ENCODE measurements around the gene DNAJC6. TPM values are rescaled to one million over a fixed set of nuclear protein-coding genes. Genes with fewer than 3 reads are reported as not detected.
A peak's percentile ranks its signal among the peaks of the same experiment; 100 is the strongest.

Gene DNAJC6
- total RNA-seq, 2 experiments from 2014 or later: 4.1 to 6.2 TPM

DNA sequence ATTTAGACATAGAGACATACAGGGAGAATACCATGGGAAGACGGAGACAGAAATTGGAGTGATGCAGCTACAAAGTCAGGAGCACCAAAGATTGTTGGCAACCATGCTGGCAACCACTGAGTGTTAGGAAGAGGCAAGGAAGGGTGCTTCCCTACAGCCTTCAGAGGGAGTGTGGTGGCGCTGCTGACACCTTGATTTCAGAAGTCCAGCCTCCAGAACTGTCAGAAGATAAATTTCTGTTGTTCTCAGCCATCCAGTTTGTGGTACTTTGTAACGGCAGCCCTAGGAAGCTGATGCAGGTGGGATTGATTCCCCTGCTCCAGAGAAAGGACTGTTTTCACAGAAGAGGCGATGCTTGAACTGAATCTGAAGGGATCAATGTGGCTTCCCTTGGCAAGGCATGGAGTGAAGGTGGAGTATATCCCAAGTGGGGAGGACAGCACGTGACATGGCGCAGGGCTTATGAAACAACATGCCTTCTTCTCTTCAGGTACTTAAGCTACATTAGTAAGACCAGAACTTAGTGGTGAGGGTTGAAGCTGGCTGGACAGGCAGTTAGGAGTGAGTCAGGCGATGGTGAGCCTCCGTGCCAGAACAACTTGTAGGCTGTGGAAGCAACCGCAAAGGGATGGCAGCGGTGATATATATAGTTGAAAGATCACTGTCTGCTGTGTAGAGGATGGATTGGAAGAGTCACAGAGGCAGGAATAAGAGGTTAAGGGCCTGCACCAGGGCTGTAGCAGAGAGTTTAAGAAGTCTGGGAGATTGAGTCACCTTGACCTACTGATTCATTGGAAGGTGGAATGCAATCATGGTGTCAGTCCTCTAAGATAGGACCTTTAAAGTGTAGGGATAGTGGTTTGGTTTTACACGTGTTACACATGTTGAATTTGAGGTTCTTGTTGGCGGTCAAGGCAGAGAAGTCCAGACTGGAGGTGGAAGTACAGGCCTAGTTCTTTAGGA lies 113.2 kb downstream of the DNAJC6 start:
- Mint-ChIP-seq H3K27ac (no peak overlapping the region), H3K27me3 (no peaks in the 10 kb centered on the region), H3K4me1 (peaks cover 27% of the 10 kb centered on the region), H3K36me3 (peaks cover 26% of the 10 kb centered on the region), H3K9me3 (ENCODE audit: low read depth) (no peaks in the 10 kb centered on the region), H3K4me3 (no peak overlapping the region)
- ATAC-seq (no peak), DNase-seq (no peak)
- CTCF ChIA-PET: interaction anchor here (0.7 to 1.8 kb wide), 4 partner anchors 16 to 186 kb away, joined by 3 to 5 read pairs (median 4); no protein-coding TSS in a partner anchor

DNA sequence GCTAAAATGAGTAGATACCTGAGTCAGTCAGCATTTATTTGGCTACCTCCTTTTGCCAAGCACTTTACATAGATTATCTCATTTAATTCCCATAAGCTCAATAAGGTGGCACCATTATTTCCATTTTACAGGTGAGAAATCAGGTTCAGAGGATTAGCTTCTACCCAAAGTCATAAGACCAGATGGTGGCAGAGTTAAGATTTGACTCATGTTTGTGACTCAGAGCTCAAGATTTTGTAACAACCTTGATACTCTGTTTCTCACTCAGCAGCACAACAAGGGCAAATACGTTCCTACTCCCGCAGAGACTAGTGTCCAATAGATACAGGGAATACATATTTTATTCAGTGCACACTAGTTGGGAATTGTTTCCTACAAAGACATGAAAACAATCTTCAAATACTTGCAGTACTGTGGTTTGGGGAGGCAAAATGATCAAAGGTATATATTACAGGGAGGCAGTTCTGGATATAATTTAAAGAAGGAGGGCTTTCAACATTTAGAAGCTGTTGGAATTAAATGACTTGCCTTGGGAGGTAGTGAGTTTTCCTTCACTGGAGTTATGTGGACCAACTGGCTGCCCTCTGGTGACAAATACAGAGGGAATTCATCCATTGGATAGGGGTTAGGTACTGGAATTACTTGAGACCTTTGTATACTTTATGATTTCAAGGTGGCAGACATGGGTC lies 114.7 kb downstream of the DNAJC6 start:
- DNase-seq (peak; percentile 43), ATAC-seq (no peak)
- Mint-ChIP-seq H3K9me3 (ENCODE audit: low read depth) (no peaks in the 10 kb centered on the region), H3K36me3 (peaks cover 31% of the 10 kb centered on the region), H3K4me3 (no peak overlapping the region), H3K27ac (peak overlapping the region; percentile 11), H3K27me3 (no peaks in the 10 kb centered on the region), H3K4me1 (peaks cover 22% of the 10 kb centered on the region)
- CTCF ChIA-PET: interaction anchor here (0.7 to 1.7 kb wide), 3 partner anchors 14 to 188 kb away, joined by 3 to 5 read pairs (median 3); no protein-coding TSS in a partner anchor

DNA sequence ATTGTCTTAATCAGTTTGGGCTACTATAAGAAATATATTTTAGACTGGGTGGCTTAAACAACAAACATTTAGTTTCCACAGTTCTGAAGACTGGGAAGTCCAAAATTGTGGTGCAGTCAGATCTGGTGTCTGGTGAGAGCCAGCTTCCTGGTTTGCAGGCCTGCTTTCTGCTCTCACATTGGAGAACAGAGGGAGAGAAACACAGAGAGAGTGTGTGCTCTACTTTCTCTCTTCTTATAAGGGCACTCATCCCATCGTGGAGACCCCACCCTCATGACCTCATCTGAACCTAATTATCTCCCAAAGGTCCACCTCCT lies 115.2 kb downstream of the DNAJC6 start:
- Mint-ChIP-seq H3K36me3 (peaks cover 31% of the 10 kb centered on the region), H3K4me1 (peaks cover 18% of the 10 kb centered on the region), H3K4me3 (no peak overlapping the region), H3K27ac (no peak overlapping the region), H3K9me3 (ENCODE audit: low read depth) (no peaks in the 10 kb centered on the region), H3K27me3 (no peaks in the 10 kb centered on the region)
- CTCF ChIA-PET: interaction anchor here (0.7 to 1.3 kb wide), 2 partner anchors 34 to 188 kb away, joined by 3 read pairs; no protein-coding TSS in a partner anchor
- ATAC-seq (no peak), DNase-seq (no peak)

DNA sequence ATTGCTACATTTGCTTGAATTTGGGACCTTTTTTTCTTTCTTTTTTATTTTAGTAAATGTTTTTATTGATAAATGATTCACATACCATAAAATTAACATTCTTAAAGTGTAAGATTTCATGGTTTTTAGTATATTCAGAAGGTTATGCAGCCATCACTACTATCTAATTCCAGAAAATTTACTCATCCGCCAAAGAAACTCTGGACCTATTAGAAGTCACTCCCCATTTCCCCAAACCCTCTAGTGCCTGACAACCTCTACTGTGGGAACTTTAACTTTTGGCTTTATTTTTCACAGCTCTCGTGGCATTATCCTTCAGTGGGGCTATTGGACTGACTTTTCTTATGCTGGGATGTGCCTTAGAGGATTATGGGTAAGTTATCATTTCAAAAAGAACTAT lies 115.7 kb downstream of the DNAJC6 start:
- no peak overlapping the region for H3K27ac Mint-ChIP-seq
- CTCF ChIA-PET: no interaction called here
- H3K4me3 Mint-ChIP-seq: no peak overlapping the region
- no peaks in the 10 kb centered on the region for H3K9me3 Mint-ChIP-seq (ENCODE audit: low read depth)
- no peak for DNase-seq
- H3K4me1 Mint-ChIP-seq: peaks cover 15% of the 10 kb centered on the region
- H3K36me3 Mint-ChIP-seq: peaks cover 35% of the 10 kb centered on the region
- no peak for ATAC-seq
- H3K27me3 Mint-ChIP-seq: no peaks in the 10 kb centered on the region

DNA sequence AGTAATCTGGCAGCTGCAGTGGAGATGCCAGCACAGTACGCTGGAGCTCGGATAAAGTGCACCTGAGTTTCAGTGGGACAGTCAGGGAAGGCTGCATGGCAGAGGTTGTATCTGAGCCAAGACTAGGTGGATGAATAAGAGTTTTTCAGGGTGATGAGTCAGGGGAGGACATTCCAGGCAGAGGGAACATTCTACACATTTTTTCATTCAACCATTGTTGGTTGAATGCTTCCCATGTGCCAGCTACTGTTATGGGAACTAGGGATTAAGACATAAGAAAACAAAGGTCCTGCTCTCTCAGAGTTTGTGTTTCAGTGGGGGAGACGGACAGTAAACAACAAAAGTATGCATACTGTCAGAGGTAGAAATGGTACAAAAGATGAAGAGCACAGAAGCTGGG lies 116.4 kb downstream of the DNAJC6 start:
- ATAC-seq: no peak
- peaks cover 17% of the 10 kb centered on the region for H3K4me1 Mint-ChIP-seq
- no peak overlapping the region for H3K4me3 Mint-ChIP-seq
- peaks cover 37% of the 10 kb centered on the region for H3K36me3 Mint-ChIP-seq
- CTCF ChIA-PET: no interaction called here
- H3K27ac Mint-ChIP-seq: no peak overlapping the region
- no peak for DNase-seq
- H3K27me3 Mint-ChIP-seq: no peaks in the 10 kb centered on the region
- no peaks in the 10 kb centered on the region for H3K9me3 Mint-ChIP-seq (ENCODE audit: low read depth)

DNA sequence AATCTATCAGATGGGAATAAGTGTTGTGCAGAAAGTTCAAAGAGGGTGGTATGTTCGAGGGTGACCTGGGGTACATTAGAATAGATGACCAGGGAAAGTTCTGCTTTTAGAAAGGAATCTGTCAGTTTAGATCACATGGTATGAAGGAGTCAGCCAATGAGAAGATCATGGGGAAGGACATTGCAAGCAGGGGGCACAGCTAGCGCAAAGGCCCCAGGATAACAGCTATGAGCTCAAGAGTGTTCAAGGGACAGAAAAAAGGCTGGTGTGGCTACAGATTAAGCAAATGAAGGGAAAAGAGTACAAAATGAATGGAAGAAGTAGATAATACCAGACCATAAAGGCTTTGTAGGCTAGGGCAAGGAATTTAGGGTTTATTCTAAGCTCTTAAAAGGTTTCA lies 119.7 kb downstream of the DNAJC6 start:
- Mint-ChIP-seq H3K9me3 (ENCODE audit: low read depth) (no peaks in the 10 kb centered on the region), H3K36me3 (peaks cover 42% of the 10 kb centered on the region), H3K27me3 (no peaks in the 10 kb centered on the region), H3K4me3 (no peak overlapping the region), H3K27ac (no peak overlapping the region), H3K4me1 (peaks cover 26% of the 10 kb centered on the region)
- no peak for ATAC-seq
- CTCF ChIA-PET: interaction anchor here (1.2 to 3.5 kb wide), 4 partner anchors 9 to 258 kb away, joined by 3 to 27 read pairs (median 20); no protein-coding TSS in a partner anchor
- no peak for DNase-seq

DNA sequence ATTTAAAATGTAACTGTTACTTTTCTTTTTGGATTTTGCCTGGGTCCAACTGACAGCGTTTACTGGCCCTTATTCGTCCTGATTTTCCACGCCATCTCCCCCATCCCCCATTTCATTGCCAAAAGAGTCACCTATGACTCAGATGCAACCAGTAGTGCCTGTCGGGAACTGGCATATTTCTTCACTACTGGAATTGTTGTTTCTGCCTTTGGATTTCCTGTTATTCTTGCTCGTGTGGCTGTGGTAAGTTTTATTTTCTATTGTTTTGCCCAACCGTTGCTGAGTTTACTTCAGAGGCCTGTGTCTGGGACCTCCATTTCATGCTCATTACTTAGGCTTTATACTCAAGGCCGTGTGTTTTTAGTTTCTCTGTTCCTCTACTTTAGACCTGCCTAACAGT lies 120.5 kb downstream of the DNAJC6 start:
- no peaks in the 10 kb centered on the region for H3K9me3 Mint-ChIP-seq (ENCODE audit: low read depth)
- ATAC-seq: no peak
- peaks cover 19% of the 10 kb centered on the region for H3K4me1 Mint-ChIP-seq
- H3K4me3 Mint-ChIP-seq: no peak overlapping the region
- H3K27ac Mint-ChIP-seq: no peak overlapping the region
- no peaks in the 10 kb centered on the region for H3K27me3 Mint-ChIP-seq
- CTCF ChIA-PET: interaction anchor here (1.7 to 3.5 kb wide), 5 partner anchors 10 to 257 kb away, joined by 5 to 27 read pairs (median 16); partner anchors contain the start of genes LEPR and LEPROT
- DNase-seq: no peak
- H3K36me3 Mint-ChIP-seq: peaks cover 43% of the 10 kb centered on the region

DNA sequence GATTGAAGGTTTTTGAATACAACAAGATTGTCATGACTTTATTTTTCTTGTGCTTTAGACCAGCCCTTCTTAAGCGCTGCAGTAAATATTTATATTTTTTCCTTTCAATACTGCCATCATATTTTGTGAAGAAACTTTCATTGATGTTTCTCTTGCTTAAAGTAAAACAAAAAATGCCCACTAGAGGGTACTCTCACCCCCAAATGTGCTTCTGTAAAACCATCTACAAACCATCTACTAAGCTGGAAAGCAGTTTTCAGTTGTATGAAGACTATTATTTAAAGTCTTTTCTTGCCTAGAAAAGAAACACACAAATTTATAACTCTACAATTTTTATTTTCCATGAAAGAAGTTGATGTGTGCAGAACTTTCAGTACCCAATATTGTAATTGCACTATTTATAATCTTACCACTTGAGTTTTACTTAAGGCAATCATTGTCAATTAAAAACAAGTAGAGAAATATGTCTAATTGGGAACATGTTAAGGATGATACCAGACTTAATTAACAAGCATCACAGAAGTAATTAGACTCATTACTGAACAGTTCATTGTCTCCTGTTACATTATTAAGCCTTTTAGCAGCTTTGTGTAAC lies 121.9 kb downstream of the DNAJC6 start:
- no peak overlapping the region for H3K27ac Mint-ChIP-seq
- peaks cover 20% of the 10 kb centered on the region for H3K4me1 Mint-ChIP-seq
- H3K4me3 Mint-ChIP-seq: no peak overlapping the region
- ATAC-seq (no peak), DNase-seq (no peak)
- CTCF ChIA-PET: interaction anchor here (0.6 to 3.5 kb wide), 11 partner anchors 8 to 356 kb away, joined by 3 to 27 read pairs (median 5); partner anchors contain the start of genes LEPR and LEPROT
- H3K27me3 Mint-ChIP-seq: no peaks in the 10 kb centered on the region
- H3K36me3 Mint-ChIP-seq: peaks cover 31% of the 10 kb centered on the region
- no peaks in the 10 kb centered on the region for H3K9me3 Mint-ChIP-seq (ENCODE audit: low read depth)

DNA sequence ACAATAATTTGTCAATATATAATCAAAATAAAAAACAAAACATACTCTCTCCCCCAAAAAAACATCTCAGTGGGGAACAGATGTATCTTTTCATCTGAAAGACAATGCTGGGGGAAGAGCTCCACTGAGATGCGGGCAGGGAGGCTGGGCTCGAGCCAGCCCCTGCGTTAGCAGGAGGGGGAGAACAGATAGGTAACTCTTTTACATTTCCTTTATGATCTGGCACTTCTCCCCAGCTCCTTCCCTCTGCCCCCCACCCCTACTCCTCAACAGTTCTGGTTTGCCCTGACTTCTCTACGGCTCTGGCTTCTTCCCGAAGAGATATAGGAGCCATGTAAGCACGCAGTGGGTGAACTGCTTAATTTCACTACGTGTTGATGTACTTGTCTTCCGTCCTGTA lies 123.6 kb downstream of the DNAJC6 start:
- H3K9me3 Mint-ChIP-seq (ENCODE audit: low read depth): no peaks in the 10 kb centered on the region
- ATAC-seq (no peak), DNase-seq (no peak)
- H3K27me3 Mint-ChIP-seq: no peaks in the 10 kb centered on the region
- peaks cover 22% of the 10 kb centered on the region for H3K36me3 Mint-ChIP-seq
- CTCF ChIA-PET: no interaction called here
- no peak overlapping the region for H3K4me3 Mint-ChIP-seq
- peaks cover 25% of the 10 kb centered on the region for H3K4me1 Mint-ChIP-seq
- H3K27ac Mint-ChIP-seq: no peak overlapping the region

DNA sequence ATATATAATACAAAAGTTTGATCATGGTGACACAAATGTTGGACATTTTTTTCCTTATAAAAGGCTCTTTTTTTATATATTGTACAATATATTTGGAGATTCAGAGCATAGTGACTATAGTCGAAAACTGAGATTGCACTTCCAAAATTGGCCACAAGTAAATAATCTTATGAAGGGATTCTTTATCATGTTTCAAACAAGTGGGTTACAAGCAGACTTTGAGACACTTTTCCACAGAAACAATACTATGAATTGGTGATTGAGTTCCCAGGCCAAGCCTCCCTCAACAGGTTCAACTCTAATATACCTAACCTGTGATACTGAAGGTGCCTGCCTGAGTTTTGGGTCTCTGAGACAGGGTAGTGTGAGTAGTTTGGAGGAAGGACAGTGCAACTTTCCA lies 124.9 kb downstream of the DNAJC6 start:
- Mint-ChIP-seq H3K4me1 (peaks cover 25% of the 10 kb centered on the region), H3K27me3 (no peaks in the 10 kb centered on the region), H3K4me3 (no peak overlapping the region), H3K27ac (no peak overlapping the region), H3K9me3 (ENCODE audit: low read depth) (no peaks in the 10 kb centered on the region), H3K36me3 (peaks cover 17% of the 10 kb centered on the region)
- ATAC-seq (no peak), DNase-seq (no peak)
- CTCF ChIA-PET: interaction anchor here (0.9 kb wide), 1 partner anchor 1012 kb away, joined by 3 read pairs; no protein-coding TSS in a partner anchor

DNA sequence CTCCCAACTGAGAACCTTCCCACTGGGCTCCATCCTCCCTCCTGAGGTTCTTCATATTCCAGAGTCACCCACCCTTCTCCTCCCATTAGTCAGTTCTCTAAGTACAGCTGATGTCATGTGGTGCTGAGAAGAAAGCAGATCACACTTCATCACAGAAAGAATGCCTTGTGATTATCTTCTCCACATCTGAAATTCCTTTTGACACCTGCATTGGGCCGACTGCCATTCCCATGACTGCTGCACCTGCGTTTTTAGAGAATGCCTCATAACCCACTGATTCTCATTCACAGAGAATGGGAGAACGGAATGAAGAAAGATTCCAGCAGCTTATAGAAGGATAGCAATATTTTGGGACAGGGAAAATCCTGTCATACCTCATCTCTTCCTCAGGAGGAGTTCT lies 125.4 kb downstream of the DNAJC6 start:
- DNase-seq: no peak
- no peak overlapping the region for H3K27ac Mint-ChIP-seq
- CTCF ChIA-PET: interaction anchor here (2.3 kb wide), 1 partner anchor 253 kb away, joined by 13 read pairs; no protein-coding TSS in a partner anchor
- H3K9me3 Mint-ChIP-seq (ENCODE audit: low read depth): no peaks in the 10 kb centered on the region
- no peak overlapping the region for H3K4me3 Mint-ChIP-seq
- peaks cover 25% of the 10 kb centered on the region for H3K4me1 Mint-ChIP-seq
- H3K27me3 Mint-ChIP-seq: no peaks in the 10 kb centered on the region
- peaks cover 16% of the 10 kb centered on the region for H3K36me3 Mint-ChIP-seq
- no peak for ATAC-seq

DNA sequence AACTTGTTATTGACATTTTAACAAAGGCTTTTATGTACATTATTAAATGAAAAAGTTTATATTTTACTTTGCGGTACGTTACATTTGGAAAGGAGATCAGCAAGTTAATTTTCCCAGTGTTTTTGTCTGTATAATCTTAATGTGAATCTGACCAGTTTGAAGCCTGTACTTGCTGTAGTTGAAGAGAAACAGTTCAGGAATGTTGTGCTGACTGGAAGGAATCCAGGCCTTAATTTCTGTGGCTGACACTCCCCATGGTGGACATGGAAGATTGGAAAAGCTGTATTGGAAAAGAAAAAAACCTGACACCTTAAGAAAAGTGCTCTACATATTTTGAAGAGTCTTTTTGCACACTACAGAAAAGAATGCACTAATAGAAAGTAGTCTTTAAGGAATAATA lies 126.6 kb downstream of the DNAJC6 start:
- Mint-ChIP-seq H3K4me3 (no peak overlapping the region), H3K9me3 (ENCODE audit: low read depth) (no peaks in the 10 kb centered on the region), H3K27ac (no peak overlapping the region), H3K4me1 (peaks cover 24% of the 10 kb centered on the region), H3K36me3 (peaks cover 12% of the 10 kb centered on the region), H3K27me3 (no peaks in the 10 kb centered on the region)
- DNase-seq: no peak
- ATAC-seq: no peak
- CTCF ChIA-PET: interaction anchor here (2.3 kb wide), 2 partner anchors 23 to 252 kb away, joined by 5 to 13 read pairs; no protein-coding TSS in a partner anchor

DNA sequence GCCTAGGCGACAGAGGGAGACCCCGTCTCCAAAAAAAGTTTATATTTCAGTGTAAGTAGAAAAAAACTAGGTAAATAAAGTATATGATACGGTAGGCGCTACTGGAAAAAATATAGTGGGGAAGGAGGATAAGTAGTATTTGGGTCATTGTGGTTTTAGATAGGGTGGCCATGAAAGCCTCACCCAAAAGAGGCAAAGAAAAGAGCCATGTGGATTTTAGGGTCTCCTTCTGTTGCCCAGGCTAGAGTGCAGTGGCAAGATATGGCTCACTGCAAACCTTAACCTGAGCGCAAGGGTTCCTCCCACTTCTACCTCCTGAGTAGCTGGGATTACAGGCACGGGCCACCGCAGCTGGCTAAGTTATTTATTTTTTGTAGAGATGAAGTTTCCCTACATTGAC lies 128.3 kb downstream of the DNAJC6 start:
- Mint-ChIP-seq H3K27ac (no peak overlapping the region), H3K4me3 (no peak overlapping the region), H3K9me3 (ENCODE audit: low read depth) (no peaks in the 10 kb centered on the region), H3K27me3 (no peaks in the 10 kb centered on the region), H3K36me3 (peaks cover 8% of the 10 kb centered on the region), H3K4me1 (peaks cover 19% of the 10 kb centered on the region)
- CTCF ChIA-PET: interaction anchor here (1.5 to 2.3 kb wide), 2 partner anchors 14 to 21 kb away, joined by 5 read pairs; no protein-coding TSS in a partner anchor
- ATAC-seq (no peak), DNase-seq (no peak)

Measured in activated CD8-positive, alpha-beta memory T cell treated with anti-CD3 and anti-CD28 coated beads, Interleukin-2, amount 10 ng/mL, durations not matched to agents 7 days and 5 days (primary cell).